Measurements from ENCODE around the gene DMGDH.

The DMGDH gene

DNA sequence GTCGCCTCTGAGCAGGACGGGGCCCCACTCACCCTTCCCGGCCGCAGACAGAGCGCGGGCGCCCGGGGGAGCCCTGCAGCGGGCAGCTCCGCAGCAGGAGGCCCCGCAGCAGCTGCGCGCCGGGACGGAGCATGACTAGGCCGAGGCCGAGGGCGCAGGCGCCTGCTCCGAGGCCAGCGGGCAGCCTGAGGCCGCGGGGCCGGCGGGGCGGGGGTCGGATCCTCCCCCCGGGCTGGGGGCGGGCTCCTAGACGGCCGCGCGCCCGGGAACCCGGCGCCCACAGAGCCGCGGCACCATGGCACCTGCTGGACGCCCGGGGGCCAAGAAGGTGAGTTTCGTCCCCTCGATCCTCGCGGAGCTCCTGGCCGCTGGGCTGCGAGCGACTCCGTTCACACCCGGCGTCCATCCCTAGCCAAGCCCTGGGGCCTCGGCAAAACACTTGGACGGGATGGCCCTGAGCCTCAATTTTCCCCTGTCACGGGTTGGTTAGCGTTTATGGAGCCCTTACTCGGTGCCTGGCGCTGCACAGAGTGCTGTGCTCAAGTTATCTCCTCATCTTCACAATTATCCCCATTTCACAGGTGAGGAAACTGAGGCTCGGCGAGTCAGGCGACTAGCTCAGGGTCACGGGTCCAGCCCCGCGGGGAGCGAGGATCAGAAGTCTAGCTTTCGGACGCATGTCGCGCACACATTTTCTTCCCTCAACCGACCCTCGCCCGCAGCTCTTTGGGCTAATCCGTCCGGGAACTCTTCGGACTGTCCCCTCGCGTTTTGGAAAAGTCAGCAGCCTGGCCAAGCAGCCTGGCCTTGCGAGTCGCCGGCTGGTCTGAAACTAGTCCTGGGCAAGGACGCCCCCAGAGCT is at the start of gene DMGDH, which contains the start of gene BHMT2:
Gene DMGDH, minus strand, starts transcription at position 187 of the 862 bp plus-strand sequence. Its CDS starts 54 bp downstream, at position 133.
Gene BHMT2, plus strand, starts transcription at position 280 of the 862 bp plus-strand sequence. Its CDS starts 16 bp downstream, at position 296.
- peak; percentile 59 for DNase-seq

DNA sequence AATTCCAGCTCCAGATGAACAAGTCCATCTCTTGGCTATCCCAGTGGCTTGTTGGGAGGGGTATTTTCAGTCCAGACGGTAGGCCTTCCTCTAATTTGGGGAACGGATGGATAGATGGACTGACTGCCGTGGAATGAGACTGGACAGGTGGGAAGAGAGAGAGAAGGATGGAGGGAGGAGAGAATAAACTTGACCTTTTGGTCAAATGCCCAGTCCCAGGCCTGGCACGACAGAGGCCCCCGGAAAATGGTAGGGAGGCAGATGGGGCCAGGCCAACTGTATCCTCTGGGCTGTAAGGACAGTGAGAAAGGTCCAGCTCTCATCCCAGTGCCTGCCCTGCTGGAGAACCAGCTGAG is 43.2 kb upstream of the DMGDH start:
- no peak for DNase-seq

DNA sequence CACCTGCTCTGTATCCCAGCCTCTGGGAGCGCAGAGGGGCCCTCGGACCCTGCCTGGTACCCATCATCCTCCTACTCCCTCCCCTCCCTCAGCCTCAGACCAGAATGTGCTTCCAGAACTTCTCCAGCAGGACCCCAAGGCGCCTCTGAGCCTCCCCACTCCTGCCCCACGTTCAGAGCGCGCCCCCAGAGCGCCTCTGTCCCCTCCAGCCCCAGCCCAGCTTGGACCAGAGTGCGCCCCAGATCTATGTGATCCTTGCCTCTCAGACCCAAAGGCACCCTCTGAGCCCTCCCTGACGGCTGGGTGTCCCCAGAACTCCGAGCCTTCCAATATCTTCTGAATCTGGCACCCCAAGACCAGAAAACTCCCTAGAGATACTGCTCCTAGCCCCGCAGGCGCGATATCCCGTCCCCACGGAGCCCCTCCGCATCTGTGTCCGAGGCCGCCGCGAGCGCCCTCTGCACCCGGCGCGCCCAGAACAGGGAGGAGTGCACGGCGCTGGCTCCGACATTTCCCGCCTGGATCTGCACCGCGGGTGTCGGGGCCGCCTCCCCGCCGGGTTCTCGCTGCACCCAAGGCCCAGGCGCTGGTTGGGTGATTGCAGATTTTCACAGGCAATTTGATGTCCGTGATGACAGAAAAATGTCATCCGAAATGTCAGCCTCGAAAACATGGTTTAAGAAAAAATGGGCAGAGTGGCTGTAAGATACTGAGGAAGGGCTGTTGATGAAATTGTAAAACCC is 42.7 kb upstream of the DMGDH start:
- no peak for DNase-seq

DNA sequence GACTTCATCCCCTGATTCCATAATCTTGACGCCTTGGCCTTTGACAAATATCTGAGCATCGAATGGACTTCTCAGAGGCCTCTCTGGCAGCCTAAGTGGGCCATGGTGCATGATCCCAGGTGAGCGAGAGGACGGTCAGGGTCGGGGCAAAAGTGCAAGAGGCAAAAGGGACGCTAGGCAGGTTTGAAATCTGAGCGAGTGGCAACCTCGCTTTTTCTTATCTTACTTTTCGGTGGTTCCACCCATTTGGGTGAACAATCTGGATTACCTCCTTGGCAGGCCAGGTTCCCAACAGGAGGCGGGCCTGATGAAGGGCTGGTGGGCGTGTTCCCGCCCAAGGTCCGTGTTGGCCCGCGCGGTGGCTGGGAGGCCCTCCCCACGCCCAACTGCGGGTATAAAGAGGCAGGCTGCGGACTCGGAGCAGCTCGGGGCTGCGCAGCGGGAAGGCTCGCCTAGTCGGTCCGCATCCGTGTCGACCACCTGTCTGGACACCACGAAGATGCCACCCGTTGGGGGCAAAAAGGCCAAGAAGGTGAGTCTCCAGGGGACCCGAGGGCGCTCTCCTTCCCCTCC is 42.0 kb upstream of the DMGDH start, which contains the start of gene BHMT:
Gene BHMT, plus strand, starts transcription at position 423 of the 573 bp plus-strand sequence. Its CDS starts 77 bp downstream, at position 500.
- DNase-seq, result no peak

DNA sequence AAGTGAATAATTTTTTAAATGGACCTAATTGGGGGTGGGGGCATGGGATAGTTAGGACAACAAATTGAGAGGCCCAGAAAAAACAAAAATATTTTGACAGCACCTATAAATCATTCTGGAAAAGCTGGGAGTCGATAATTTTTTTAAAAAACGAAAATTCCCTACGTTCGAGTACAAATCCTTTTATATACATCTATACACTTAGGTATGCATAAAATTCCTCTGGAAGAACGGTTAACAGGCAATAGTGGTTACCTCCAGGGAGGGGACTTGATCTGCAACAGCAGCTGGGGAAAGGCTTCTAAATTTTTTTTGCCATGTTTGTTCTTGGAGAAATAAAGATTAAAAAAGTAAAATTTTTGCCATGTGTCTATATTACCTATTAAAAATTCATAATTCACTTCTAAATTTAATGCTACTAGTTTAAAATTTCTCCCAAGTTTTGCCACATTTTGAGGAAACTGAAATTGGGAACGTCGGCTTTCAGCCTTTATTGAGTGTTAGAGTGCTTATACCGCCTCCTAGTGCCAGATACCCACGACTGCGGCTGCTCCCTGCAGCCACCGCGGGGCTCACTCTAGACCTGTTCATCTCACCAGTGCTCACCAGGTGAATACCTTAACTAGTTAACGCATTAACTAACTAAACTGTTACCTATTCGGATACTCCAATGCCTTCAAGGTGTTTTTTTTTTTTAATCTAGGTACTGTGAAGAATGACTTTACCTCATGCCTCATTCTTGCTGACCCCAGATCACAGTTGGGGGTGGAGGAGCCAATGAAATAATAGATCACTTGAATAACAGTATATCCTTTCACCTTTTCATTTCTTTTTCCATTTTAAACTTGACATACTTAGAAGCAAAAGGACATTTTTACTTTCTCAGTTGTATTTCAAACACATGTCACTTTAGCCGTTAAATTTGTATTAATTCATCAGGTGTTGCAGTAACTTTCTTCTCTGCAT is 40.3 kb upstream of the DMGDH start:
- peak; percentile 8 for DNase-seq

DNA sequence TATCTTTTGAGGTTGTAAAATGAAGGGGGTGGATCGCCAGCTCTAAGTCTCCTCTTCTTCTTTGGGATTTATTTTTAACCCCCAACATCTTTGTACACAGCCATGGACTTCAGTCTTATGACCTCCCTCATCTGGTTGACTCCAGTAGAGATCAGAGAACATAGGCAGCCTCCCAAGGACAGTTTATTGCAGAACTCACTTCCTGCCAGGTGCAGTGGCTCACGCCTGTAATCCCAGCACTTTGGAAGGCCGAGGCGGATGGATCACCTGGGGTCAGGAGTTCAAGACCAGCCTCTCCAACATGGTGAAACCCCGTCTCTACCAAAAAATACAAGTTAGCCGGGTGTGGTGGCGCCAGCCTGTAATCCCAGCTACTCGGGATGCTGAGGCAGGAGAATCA is 39.3 kb upstream of the DMGDH start:
- DNase-seq, result no peak

DNA sequence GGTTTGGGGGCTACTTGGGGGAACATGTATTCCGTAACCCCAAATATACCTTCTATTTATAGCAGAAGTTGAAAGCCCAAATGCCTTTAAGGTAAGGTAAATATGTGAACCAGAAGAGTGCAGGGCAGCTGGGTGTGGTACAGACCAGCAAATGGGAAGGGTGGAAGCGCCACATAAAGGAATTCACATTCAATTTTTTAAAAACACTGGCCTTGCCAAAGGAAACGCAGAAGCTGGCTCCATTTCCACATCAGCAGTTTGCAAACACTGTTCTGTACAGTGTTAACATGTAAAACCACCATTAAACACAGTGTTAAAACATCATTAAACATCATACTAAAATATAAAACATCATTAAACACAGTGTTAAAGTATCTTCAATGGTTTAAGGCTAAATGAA is 38.6 kb upstream of the DMGDH start:
- no peak for DNase-seq

DNA sequence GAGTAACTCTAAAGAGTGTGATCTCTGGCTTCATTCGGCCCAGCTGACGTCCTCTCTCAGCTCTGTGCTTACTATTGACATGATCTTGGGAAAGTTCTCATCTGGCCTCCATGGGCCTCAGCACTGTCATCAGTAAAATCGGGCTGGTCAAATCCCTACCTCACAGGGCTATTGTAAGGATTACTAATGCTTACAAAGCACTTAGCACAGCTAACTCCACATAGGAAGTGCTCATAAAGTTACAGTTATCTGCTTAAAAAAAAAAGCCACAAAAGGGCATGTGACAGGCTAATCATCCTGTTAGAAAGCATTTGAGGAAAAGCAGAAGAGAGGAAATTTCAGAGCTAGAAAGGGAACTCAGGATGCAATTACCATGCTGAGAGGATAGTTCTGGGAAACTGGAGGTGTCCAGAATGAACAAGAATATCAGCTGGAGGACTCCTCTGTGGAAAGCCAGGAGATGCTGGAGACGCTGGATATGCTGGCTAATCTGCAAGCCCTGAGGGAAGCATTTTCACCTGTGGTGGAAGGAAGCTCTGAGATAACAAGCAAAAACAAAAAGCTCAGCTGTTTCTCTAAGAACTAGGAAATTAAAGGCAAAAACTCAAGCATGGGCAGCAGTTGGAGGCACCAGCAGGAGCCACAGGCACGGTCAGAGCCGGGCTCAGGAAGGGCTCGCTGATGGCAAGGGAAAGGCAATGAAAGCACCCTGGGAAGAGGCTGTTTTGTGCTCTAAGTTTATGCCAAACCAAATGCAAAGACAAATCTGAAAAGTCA is 37.7 kb upstream of the DMGDH start:
- DNase-seq, result no peak

DNA sequence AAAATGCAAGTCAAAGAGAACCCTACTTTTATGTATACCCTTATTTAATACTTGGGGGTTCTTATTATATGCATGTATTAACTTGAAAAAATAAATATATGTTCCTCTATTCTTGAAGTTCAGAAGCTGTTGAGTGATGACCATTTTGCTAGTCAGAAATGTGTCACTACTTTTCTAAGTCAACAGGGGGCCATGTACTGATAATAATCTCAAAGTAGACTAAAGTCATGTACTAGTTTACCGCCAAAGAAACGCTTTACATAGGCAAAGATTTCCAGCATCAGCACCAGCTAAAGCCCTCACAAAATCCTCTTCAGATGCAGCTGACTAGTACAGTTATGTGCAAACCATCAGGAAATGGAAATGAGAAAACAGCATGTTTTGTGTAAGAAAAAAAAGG is 36.4 kb upstream of the DMGDH start:
- DNase-seq, result no peak

DNA sequence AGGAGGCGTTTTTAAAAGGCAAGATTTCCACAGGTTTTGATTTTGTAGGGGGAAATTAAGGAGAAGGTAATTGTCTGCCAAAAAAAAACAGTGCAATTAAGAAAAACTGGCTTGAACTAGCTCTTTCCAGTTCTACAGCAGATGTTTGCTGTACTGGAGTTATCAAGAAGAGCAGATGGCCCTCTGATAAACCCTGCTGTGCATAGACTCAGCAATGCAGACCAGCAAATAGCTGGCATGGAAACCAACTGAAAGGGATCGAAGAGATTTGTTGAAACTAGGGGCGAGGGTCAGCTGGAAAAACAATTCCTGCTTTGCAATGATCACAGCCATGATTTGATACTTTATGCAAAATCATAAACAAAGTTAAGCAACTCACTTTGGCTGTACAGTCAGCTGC is 24.3 kb upstream of the DMGDH start:
- peak; percentile 78 for DNase-seq

DNA sequence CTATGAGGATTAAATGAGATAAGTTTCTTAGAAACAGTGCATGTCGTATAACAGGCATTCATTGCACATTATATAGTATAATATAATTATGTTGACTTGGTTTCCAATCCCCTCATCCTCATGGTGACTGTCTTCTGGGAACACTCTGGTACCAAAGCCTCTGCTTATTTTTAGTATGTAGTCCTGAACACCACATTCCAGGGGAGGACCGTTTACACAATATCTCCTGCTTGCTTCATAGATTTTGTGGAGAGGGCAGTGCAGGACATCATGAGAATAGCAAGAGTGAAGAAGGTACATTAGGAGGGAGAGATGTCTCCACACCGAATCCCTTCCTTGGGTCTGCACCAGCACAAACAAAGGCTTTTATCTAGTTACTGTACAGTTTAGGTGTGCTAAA is 21.6 kb upstream of the DMGDH start:
- no peak for DNase-seq

DNA sequence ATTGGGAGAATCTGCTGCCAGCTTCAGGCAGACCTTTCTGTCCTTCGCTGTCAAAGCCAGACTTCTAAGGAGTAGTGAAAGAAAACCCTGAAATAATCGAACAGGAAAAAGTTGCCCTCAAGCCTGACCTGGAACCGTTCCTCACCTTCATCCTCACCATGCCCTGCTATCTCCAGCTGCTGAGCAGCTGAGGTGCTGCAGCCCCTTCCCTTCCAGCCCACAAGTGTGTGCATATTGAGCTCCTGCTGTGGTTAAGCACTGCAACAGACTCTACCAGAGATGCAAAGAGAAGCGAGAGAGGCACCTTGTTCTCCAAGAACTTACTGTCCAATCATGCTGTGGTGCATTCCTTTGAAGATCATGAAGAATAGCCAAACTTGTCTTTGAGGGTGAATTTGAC is 19.0 kb upstream of the DMGDH start:
- DNase-seq, result no peak

DNA sequence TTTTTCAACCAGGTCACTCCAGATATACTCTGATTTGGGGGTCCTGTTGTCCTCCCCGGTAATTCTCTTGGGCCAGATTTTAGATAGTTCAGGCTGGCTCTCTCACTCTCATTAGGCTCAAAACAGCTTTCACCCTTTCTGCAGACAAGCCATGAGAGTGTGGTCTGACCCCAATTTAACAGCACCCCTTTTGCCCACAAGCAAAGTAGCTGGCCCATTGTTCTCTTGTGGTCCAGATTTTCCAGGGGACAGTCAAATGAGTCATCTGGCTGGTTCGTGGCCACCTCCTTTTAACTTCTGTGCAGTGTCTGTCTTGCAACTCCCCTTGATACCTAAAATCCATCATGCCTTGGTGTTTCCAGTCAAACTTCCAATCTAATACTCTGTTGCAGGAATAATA is 16.6 kb upstream of the DMGDH start:
- DNase-seq, result no peak

DNA sequence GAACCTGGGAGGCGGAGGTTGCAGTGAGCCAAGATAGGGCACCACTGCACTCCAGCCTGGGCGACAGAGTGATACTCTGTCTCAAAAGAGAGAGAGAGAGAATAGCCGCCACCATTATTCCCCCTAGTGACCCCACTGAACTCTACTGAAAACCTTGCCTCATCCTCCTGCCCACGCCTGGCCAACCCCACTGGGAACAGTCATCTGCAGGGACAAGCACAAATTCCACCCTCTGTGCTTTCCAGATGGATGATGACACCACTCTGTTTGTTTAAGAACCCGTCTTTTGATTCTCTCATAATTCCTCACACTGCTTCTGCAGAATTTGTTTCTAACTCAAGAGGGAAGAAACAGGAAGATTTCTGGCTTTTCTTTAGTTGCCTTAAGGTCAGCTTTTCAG is 12.3 kb upstream of the DMGDH start:
- DNase-seq, result no peak

DNA sequence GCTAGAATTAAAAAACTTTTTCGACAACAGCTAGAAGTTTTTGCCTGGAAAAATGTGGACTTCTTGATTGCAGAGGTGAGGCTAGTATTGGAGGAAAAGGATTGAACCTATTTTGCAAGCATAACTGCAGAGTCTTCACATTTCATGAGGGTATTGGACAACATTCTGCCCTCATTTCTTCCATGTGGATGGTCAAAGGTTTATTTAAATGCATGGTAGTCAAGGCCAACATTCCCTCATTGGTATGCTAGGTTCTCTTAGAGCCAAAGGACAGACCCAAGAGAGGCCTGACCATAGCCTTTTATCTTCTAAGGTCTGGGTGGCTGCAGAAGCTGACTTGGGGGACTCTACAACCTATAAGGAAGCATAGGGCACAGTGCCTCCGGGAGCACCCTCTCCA is 11.3 kb upstream of the DMGDH start:
- DNase-seq, result no peak

DNA sequence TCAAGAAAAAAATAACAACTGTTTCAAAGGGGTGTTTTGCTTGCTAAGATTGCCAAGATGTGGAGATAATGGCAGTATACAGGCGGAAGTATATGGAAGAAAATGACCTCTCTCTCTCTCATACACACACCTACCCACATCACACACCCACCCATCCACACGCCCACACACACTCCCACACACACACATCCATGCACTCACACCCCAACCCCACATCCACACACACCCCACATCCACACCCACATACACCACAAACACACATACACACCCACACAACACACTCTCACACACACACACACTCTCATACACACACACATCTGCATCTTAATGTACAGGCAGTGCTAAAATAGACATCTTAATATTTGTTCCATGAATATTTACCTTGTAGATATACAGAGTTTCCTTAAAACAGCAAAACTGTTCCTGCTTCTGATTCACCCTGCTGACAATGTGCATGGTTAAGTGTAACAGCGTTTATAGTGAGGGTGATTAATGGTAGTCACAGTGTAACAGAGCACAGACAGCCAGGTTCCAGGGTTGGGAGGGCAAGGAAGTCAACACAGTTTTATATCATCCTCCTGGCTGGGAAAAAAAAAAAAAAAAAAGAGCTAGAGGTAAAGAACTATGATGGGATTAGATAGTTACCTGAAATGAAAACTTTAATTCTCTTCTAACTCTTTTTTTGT is 8.3 kb upstream of the DMGDH start:
- DNase-seq, result no peak

DNA sequence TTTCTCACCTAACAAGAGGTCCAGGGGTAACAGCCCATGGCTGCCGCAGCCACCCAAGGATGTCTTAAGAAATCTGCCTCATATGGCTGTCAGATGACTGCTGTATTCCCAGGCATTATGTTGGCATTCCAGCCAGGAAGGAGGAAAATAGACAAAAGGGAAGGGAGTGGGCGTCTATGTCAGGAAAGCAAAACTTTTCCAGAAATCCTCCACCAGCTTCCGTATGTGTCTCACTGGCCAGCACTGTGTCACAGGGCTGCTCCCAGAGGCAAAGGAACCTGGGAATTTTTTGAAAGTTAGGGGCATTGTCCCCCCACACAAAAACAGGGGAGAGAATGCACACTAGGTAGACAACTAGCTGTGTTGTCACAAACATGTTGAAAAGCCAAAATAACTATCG is 7.3 kb upstream of the DMGDH start:
- no peak for DNase-seq

DNA sequence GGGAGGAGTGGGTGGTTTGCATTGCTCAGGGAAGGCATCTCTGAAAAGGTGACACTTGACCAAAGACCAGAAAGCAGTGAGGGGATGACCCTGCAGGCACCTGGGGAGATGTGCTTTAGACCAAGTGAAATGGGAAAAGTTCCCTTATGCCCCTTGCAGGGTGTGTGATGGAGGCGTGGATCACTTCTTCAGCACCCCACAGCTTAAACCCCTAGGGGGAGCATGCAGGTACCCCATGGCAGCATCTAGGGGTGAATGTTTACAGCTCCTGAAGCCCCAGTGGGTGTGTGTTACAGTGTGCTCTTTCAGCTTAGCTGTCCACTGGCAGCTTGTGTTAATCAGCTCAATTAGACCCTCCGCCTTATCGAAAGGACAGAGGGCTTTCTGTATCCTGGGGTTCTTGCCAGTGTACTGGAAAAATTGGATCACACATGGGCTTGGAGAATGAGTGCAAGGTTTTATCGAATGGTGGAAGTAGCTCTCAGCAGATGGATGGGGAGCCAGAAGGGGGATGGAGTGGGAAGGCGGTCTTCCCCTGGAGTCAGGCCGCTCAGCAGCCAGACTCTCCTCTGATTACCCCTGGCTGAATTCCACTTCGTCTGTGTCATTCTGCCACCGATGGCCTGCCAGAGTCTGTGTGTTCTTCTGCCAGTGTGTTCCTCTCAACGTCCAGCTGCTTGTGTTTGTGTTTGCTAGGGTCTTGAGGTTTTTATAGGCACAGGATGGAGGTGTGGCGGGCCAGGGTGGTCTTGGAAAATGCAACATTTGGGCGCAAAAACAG is 6.4 kb upstream of the DMGDH start:
- no peak for DNase-seq

DNA sequence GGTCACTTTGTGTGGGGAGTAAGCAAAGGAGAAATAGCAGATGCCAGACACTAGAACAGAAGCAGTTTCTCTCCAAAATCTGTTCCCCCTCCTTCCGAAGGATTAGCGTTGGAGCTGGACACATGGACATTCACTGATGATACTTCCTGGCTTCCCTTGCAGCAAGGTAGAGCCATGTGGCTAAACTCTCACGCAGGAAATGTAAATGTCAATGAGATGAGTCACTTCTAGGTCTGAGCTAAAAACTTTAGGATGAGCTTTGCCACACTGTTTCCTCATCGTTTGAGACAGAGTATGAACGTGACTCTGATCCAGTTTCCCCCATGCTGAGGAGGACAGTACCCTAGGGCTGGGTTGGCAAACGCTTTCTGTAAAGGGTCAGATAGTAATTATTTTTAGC is 5.2 kb upstream of the DMGDH start:
- DNase-seq, result no peak

DNA sequence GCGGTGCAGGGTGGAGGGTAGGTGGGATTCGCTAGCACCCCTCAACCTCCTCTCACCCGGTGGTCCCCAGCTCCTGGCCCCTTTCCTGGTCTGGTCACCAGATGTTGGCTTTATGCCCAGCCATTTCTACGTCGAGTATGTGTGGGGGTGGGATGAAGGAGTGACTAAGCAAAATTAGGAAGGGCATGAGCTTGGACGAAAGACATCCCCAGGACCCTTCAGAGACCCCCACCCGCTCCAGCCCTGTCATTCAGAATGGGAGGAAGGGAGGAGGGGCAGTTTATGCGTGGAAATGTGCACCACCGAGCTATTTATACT is 835 bp upstream of the DMGDH start:
- DNase-seq, result no peak

DNA sequence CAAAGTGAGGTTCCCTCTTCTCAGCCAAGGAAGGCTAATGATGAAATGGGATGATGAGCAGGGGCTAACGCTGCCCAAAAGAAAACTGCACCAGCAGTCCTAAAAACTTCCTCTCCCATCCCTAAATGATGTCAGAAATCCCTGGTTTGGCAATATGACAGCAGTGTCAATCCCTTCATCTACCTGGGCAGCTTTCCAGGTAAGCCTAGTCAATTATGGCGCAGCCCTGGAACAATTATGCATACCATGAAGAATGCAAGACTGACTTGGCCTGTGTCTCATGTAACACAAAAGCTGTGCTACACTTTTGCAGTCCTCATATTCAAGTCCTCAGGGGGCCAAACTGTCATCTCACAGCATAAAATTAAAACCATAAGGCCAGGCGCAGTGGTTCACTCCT is 7.0 kb downstream of the DMGDH start:
- peak; percentile 53 for DNase-seq
